ENCODE results near the gene UROC1.

DNA sequence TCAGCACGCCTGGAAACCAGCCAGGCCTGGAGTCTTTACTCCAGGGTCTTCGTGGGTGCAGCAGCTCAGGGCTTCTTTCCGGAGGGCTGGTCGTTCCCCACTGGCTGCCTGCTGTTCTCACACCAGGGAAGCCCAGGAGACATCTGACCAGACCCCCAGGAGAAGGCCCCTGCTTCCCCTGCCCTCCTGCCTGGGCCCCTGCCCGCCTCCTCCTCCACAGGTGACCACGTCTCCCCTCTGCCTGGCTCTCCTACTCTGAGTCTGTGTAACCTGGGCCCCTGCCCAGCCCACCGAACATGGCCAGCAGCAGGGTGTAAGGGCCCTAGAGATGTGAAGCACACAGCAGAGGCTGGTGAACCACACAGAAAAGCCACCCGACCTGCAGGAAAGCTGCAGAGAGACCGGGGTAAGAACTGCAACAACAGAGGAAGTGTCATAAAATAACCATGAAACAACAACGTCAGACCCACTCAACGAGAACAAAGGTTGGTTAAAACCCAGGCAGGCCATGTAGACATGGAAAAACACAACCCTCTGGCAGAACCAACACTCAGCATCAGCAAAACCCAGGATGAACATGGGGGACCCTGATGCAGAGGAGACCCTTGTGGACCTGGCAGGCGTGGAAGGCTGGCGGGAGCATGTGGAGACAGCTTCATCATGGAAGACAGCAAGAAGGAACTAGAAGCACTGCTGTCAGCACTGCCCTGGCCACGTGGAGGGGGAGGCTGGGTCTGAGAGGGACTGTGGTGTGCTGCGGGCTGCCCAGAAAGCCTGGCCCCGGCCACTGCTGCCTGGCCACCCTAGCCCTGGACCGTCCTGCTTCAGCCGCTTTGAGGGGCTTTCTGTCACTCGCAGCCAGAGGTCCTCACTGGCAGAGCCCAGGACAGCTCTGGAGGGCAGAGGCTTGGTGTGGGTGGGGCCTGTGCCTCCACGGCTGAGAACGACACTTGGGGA lies 20.4 kb downstream of the UROC1 start:
- TF ChIP-seq, protein P1, sequence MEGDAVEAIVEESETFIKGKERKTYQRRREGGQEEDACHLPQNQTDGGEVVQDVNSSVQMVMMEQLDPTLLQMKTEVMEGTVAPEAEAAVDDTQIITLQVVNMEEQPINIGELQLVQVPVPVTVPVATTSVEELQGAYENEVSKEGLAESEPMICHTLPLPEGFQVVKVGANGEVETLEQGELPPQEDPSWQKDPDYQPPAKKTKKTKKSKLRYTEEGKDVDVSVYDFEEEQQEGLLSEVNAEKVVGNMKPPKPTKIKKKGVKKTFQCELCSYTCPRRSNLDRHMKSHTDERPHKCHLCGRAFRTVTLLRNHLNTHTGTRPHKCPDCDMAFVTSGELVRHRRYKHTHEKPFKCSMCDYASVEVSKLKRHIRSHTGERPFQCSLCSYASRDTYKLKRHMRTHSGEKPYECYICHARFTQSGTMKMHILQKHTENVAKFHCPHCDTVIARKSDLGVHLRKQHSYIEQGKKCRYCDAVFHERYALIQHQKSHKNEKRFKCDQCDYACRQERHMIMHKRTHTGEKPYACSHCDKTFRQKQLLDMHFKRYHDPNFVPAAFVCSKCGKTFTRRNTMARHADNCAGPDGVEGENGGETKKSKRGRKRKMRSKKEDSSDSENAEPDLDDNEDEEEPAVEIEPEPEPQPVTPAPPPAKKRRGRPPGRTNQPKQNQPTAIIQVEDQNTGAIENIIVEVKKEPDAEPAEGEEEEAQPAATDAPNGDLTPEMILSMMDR (IDR thresholded peaks at IDR 0.05): no peak
- TF ChIP-seq POLR2A (IDR thresholded peaks at IDR 0.05): no peak
